ENCODE data around the gene TACSTD2.
"Not testable (repeated sequence)": the region's sequence is repeated elsewhere in the genome, so short reads cannot be mapped to it uniquely, and the experiment has no call there.

The TACSTD2 gene

DNA sequence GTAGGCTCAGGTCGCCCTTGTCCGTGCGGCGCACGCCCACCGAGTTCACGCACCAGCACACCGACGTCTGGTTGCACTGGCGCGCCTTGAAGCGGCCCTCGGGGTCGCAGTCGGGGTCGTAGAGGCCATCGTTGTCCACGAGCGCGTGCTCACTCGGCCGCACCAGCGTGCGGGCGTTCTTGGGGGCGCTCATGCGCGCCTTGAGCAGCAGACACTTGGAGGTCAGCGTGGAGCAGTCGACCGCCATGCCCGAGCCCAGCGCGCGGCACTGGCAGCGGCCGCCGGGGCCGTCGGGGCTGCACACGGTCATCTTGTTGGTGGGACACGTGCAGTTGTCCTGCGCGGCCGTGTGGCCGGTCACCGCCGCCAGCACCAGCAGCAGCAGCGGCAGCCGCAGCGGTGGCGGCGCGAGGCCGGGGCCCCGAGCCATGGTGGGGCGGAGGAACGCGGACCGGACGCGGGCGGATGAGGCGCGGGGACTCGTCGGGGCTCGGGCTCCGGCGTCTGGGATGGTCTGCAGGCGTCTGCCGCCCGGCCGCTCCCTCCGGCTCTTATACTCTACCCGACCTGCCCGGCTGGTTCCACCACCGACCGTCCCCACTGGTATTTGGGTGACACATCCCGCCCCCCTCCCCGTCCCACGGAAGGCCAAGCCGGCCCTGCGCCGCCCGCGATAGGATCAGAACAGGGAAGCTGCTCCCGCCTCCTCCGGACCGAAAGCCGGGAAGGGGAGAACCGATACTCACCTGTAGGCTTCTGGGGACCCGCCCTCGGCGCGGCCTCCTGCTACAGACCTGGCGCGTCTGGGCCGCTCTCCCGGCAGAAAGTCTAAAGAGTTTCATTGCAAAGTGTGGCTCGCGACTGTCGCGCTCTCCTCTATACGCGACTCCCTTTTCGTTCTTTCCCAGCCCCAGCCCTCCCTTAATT, at the start of gene TACSTD2:
TACSTD2 (minus strand) TSS at position 526 of the 927 bp plus-strand sequence; CDS start at position 430, 96 bp downstream.
- DNase-seq (ENCODE audit: low read depth): no peak

GRCh38 chr1:58626293-58626692, 49.2 kb upstream of the TACSTD2 start:
- DNase-seq (ENCODE audit: low read depth): no peak

- DNase-seq (ENCODE audit: low read depth): not testable (repeated sequence)
Measured at GRCh38 chr1:58623259-58623658, 46.2 kb upstream of the TACSTD2 start.

DNA sequence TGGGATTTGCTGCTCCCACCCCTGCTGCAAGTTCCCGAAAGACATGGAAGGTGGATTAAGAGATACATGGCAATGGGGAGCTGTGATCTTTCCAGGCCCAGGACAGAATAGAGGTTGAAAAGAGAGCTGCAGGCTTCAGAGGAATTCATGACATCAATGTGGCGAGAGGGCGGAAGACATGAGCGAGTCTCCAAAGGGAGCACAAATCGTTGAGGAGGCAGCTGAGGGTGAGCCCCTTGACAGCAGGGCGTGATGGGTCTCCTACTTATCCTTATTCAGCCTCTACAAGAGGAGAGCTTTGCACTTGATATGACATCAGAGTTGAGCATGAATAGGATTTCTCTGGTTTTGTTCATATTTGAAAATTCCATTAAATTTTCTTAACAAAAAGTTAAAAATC, 45.5 kb upstream of the TACSTD2 start:
- DNase-seq (ENCODE audit: low read depth): no peak

DNA sequence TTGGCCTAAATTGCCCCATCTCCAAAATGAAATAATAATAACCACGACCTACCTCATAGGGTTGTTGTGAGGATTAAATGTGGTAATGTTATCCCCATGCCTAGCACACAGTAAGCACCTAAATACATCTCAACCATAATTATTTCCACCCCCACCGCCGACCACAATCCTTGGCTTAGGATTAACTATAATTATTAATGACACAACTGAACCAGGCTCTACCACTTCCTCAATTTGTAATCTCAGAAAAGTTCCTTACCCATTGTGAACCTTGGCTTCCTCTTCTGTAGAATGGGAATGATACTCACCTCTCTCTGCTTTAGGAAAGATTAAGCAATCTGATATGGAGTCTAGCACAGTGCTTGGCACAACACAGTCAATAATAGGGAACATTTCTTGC, 44.3 kb upstream of the TACSTD2 start:
- DNase-seq (ENCODE audit: low read depth): no peak

GRCh38 chr1:58620926-58621325, 43.9 kb upstream of the TACSTD2 start:
- no peak for DNase-seq (ENCODE audit: low read depth)

GRCh38 chr1:58620259-58620658, 43.2 kb upstream of the TACSTD2 start:
- DNase-seq (ENCODE audit: low read depth): no peak

DNA sequence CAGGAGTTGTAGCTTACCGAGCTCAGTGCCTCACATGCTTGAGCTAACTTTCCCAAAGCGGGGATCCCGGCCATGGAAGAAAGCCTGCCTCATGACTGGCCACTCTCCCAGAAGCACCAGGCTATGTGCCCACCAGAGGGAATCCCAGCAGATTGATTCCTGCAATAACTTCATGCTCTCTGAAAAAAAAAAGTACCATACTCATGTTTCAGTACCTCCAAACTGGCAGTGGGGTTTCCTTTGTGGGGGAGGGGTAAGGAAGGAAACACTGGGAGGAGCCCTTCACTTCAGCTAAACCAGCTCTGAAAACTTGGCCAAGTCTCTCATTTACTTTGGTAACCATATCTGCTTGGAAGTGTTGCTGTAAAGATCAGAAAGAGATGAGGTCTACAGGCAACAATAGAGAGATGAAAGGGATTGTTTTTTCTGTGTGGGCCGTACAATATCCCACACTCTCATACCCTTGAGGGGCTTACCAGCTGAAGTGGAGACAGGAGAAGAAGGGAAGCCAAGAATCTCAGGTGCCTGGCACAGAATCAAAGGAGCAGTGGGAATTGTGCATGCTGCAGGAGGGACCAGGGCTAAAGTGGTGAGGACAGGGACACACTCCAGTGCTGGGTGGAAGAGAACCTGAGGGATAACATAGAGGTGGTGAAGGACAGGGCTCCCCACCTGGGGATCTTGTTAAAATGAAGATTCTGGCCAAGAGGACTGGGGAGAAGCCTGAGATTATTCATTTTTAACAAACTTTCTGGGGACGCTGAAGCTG, 42.4 kb upstream of the TACSTD2 start:
- DNase-seq (ENCODE audit: low read depth): no peak

GRCh38 chr1:58618303-58618702, 41.3 kb upstream of the TACSTD2 start:
- DNase-seq (ENCODE audit: low read depth): no peak

GRCh38 chr1:58611861-58612385, 34.9 kb upstream of the TACSTD2 start:
- DNase-seq (ENCODE audit: low read depth): no peak

DNA sequence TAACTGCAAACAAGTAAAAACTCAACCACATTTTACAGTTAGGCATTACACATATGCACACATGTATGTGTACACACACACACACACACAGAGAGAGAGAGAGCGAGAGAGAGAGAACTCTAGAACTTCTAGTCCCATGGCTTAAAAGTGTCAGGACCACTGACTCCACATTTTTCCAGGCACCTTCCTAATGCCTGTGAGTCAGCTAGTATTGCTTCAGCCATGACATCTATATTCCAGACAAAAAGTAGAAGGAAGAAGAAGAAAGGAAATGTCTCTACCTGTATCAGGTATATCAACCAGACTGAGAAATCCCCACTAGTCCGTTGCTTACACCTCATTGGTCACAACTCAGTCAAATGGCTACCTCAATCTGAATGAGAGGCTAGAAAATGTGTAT, 31.9 kb upstream of the TACSTD2 start:
- DNase-seq (ENCODE audit: low read depth): no peak

DNA sequence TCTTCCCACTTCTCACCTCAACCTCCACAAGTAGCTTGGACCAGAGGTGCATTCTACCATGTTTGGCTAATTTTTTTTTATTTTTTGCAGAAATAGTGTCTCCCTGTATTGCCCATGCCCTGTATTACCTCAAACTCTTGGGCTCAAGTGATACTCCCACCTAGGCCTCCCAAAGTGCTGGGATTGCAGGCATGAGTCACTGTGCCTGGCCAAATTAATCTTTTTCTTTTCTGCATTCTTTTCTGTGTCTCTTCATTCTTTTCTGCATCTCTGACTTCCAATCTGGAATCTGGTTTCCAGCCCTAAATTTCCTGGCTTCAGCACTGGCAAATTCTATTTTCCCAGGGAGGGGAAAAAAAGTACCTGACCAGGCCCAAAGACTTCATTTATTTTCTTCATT, 31.2 kb upstream of the TACSTD2 start:
- DNase-seq (ENCODE audit: low read depth): no peak

DNA sequence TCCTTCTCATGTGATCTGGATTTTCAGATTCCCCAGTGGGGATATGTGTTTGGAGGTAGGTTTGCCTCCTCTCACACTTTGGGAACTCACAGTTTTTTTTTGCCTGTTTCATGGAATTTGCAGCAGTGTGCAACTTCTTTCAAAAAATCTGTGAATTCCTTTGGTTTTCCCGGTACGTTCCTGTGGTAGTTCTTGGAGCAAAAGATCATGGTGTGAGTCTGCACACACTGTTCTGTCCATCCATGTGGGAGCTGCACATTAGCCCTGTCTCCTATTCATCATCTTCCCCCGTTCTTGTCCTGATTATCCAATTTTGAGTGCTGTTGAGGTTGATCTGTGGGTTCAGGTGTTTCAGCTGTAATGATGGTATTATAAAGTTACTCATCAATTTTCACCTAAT, 30.3 kb upstream of the TACSTD2 start:
- DNase-seq (ENCODE audit: low read depth): no peak

- not testable (repeated sequence) for DNase-seq (ENCODE audit: low read depth)
Measured at GRCh38 chr1:58601921-58602320, 24.9 kb upstream of the TACSTD2 start.

DNA sequence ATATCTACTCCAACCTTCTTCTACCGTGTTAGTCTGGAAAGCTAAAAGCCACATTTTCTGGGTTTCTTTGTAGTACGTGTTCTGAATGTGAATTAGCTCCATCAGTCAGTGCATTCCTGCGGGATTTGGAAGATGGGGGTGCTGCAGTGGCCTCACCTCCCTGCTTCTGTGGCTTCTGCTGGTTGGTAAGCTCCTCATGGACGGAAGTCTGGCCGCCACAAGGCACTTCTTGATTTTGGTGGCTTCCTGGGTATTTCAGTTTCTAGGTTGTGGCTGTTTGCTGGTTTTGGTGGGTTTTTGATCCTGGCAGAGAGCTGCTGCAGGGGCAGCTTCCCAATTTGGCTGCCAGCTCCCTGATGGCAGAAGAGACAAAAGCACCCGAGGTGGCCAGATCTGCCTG, 20.9 kb upstream of the TACSTD2 start:
- DNase-seq (ENCODE audit: low read depth): no peak

GRCh38 chr1:58597076-58597475, 20.0 kb upstream of the TACSTD2 start:
- no peak for DNase-seq (ENCODE audit: low read depth)

- no peak for DNase-seq (ENCODE audit: low read depth)
Measured at GRCh38 chr1:58596631-58597052, 19.6 kb upstream of the TACSTD2 start.

DNA sequence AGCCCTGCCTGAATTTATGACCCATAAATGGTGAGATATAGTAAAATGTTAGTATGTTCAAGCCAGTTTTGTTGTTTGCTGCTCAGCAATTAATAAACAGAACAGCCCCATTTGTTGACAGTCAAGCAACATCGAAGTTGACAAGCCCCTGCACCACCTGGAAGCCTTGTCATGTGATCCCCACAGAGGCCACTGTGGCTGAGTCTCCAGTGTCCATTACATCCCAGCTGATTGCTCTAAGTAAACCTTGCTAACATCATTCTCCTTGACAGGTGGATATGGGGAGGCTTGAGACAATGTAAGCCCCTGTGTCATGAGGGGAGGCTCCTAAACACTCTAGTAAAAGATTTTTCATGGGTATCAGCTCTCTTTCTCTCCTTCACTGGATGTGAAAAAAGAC, 17.5 kb upstream of the TACSTD2 start:
- no peak for DNase-seq (ENCODE audit: low read depth)

GRCh38 chr1:58592522-58593134, 15.6 kb upstream of the TACSTD2 start:
- DNase-seq (ENCODE audit: low read depth): no peak

- no peak for DNase-seq (ENCODE audit: low read depth)
Measured at GRCh38 chr1:58591806-58592205, 14.8 kb upstream of the TACSTD2 start.

- no peak for DNase-seq (ENCODE audit: low read depth)
Measured at GRCh38 chr1:58590019-58590418, 13.0 kb upstream of the TACSTD2 start.

DNA sequence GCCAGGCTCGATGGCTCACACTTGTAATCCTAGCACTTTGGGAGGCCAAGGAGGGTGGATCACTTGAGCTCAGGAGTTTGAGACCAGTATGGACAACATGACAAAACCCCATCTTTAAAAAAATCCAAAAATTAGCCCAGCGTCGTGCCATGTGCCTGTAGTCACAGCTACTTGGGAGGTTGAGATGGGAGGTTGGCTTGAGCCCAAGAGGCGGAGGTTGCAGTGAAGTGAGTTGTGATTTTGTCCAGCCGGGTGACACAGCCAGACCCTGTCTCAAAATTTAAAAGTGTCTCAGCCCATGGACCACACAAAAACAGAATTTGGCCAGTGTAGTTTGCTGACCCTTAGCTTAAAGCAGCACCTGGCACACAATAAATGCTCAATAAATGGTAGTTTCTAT, 11.3 kb upstream of the TACSTD2 start:
- DNase-seq (ENCODE audit: low read depth): no peak
